Measurements from ENCODE around the gene SPRR2E. TPM values are rescaled to one million over a fixed set of nuclear protein-coding genes. Genes with fewer than 3 reads are reported as not detected.
"Not testable (repeated sequence)": the region's sequence is repeated elsewhere in the genome, so short reads cannot be mapped to it uniquely, and the experiment has no call there.

SPRR2E gene
- total RNA-seq, 1 donor from 2014 or later: not detected

DNA sequence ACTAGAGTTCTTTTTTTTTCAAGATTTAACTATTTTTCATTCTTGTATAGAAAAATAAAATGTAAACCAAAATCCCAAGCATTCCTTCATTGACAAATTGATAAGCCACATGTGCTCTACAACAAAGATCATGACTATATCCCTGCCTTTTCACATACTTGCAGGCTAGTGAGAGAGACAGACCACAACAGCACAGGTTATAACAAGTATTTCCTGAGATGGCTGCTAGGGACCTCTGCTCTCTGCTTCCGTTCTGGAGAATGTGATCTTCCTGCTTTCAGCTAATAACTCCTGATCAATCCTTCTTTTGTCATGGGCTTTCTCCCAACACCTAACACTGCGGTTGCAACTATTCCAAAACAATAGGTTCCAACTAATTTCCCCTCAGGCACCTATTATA, 33.0 kb upstream of the SPRR2E start:
- Mint-ChIP-seq H3K9me3 (peaks cover 12% of the 10 kb centered on the region), H3K4me1 (no peaks in the 10 kb centered on the region), H3K36me3 (ENCODE audit: low read depth) (no peaks in the 10 kb centered on the region), H3K27ac (no peak overlapping the region), H3K27me3 (peaks cover 9% of the 10 kb centered on the region), H3K4me3 (no peak overlapping the region)
- DNase-seq: no peak
- no peak for ATAC-seq (ENCODE audit: low read depth)
- ChIA-PET POLR2A (no interaction called here), CTCF (no interaction called here)
- intact Hi-C loops (cut with micrococcal nuclease): no loop called here
- TF ChIP-seq, protein P1, sequence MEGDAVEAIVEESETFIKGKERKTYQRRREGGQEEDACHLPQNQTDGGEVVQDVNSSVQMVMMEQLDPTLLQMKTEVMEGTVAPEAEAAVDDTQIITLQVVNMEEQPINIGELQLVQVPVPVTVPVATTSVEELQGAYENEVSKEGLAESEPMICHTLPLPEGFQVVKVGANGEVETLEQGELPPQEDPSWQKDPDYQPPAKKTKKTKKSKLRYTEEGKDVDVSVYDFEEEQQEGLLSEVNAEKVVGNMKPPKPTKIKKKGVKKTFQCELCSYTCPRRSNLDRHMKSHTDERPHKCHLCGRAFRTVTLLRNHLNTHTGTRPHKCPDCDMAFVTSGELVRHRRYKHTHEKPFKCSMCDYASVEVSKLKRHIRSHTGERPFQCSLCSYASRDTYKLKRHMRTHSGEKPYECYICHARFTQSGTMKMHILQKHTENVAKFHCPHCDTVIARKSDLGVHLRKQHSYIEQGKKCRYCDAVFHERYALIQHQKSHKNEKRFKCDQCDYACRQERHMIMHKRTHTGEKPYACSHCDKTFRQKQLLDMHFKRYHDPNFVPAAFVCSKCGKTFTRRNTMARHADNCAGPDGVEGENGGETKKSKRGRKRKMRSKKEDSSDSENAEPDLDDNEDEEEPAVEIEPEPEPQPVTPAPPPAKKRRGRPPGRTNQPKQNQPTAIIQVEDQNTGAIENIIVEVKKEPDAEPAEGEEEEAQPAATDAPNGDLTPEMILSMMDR (IDR thresholded peaks at IDR 0.05): no peak

DNA sequence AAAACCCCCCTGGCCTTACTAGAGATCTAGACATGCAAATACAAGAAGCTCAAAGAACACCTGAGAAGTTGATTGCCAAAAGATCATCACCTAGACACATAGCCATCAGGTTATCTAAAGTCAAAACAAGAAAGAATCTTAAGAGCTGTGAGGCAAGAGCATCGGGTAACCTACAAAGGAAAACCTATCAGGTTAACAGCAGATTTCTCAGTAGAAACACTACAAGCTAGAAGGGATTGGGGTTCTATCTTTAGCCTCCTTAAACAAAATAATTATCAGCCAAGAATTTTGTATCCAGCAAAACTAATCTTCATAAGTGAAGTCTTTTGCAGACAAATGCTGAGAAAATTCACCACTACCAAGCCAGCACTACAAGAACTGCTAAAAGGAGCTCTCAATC, 31.2 kb upstream of the SPRR2E start:
- no peak overlapping the region for H3K27ac Mint-ChIP-seq
- POLR2A ChIA-PET: no interaction called here
- H3K4me3 Mint-ChIP-seq: no peak overlapping the region
- H3K36me3 Mint-ChIP-seq (ENCODE audit: low read depth): no peaks in the 10 kb centered on the region
- H3K9me3 Mint-ChIP-seq: peaks cover 12% of the 10 kb centered on the region
- no peaks in the 10 kb centered on the region for H3K4me1 Mint-ChIP-seq
- peaks cover 4% of the 10 kb centered on the region for H3K27me3 Mint-ChIP-seq
- DNase-seq: no peak
- CTCF ChIA-PET: no interaction called here
- ATAC-seq (ENCODE audit: low read depth): no peak
- TF ChIP-seq, protein P1 (IDR thresholded peaks at IDR 0.05): no peak
- intact Hi-C loops (cut with micrococcal nuclease): no loop called here

DNA sequence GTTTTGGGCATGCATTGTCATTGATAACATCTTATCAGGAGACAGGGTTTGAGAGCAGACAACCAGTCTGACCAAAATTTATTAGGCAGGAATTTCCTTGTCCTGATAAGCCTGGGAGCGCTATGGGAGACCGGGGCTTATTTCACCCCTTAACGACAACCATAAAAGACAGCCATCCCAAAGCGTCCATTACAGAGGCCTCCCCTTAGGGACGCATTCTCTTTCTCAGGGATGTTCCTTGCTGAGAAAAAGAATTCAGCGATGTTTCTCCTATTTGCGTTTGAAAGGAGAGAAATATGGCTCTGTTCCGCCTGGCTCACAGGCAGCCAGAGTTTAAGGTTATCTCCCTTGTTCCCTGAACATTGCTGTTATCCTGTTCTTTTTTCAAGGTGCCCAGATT, 29.5 kb upstream of the SPRR2E start:
- H3K36me3 Mint-ChIP-seq (ENCODE audit: low read depth); ATAC-seq (ENCODE audit: low read depth); H3K4me3 Mint-ChIP-seq; H3K27ac Mint-ChIP-seq; DNase-seq; intact Hi-C loops (cut with micrococcal nuclease); CTCF ChIA-PET; H3K4me1 Mint-ChIP-seq; POLR2A ChIA-PET: not testable (repeated sequence)
- peaks cover 10% of the 10 kb centered on the region for H3K27me3 Mint-ChIP-seq
- peaks cover 12% of the 10 kb centered on the region for H3K9me3 Mint-ChIP-seq

DNA sequence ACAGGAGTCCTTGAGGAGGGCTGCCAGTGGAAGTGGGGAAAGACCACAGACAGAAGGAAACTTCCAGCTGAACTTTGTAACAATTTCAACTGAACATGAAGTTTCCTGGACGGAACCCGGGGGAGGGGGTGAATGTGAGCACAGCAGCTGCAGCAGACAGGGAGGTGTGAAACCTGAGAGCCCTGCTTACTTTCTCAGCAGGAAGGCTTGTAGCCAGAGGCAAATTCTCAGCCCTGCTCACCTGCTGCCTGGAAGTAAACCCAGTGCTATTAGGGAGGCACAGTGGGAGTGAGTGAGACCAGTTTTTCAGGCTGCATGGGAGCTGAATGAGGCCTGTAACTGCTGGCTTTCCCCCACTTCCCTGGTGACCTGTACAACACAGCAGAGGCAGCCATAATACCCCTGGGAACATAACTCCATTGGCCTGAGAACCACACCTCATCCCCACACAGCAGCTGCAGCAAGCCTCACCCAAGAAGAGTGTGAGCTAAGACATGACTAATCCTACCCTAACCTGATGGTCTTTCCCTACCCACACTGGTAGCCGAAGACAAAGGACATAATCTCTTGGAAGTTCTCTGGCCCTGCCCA, 28.6 kb upstream of the SPRR2E start:
- no peaks in the 10 kb centered on the region for H3K36me3 Mint-ChIP-seq (ENCODE audit: low read depth)
- no peaks in the 10 kb centered on the region for H3K4me1 Mint-ChIP-seq
- ChIA-PET CTCF (no interaction called here), POLR2A (no interaction called here)
- H3K27me3 Mint-ChIP-seq: peaks cover 12% of the 10 kb centered on the region
- ATAC-seq (ENCODE audit: low read depth): no peak
- H3K27ac Mint-ChIP-seq: no peak overlapping the region
- no peak for DNase-seq
- peaks cover 11% of the 10 kb centered on the region for H3K9me3 Mint-ChIP-seq
- H3K4me3 Mint-ChIP-seq: no peak overlapping the region
- TF ChIP-seq, protein P1 (IDR thresholded peaks at IDR 0.05): no peak
- intact Hi-C loops (cut with micrococcal nuclease): no loop called here

DNA sequence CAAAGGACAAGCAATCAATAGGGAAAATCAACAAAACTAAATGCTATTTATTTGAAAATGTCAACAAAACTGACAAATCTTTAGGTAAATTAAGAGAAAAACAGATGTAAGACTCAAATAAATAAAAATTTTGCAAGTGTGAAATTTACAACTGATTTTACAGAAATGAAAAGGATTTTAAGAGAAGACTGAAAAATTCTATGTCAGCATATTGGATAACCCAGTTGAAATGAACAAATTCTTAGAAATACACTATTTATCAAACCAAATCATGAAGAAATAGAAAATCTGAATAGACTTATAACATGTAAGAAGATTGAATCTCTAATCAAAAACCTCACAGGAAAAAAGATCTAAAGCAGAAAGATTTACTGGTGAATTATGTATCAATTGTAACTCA, 26.6 kb upstream of the SPRR2E start:
- POLR2A ChIA-PET: no interaction called here
- H3K4me3 Mint-ChIP-seq: no peak overlapping the region
- no peak for ATAC-seq (ENCODE audit: low read depth)

More for the DNA sequence above, 26.6 kb upstream of the SPRR2E start:
- DNase-seq: no peak
- intact Hi-C loops (cut with micrococcal nuclease): no loop called here
- Mint-ChIP-seq H3K4me1 (no peaks in the 10 kb centered on the region), H3K36me3 (ENCODE audit: low read depth) (no peaks in the 10 kb centered on the region), H3K27me3 (peaks cover 21% of the 10 kb centered on the region), H3K9me3 (peaks cover 11% of the 10 kb centered on the region), H3K27ac (no peak overlapping the region)
- TF ChIP-seq, protein P1 (IDR thresholded peaks at IDR 0.05): no peak
- CTCF ChIA-PET: no interaction called here

All from activated B cell treated with CpG ODN at 0.5 μM for 24 hours (primary cell).